Activated CD8-positive, alpha-beta memory T cell treated with anti-CD3 and anti-CD28 coated beads, Interleukin-2, amount 10 ng/mL, durations not matched to agents 7 days and 5 days (primary cell): ENCODE measurements around the gene ARR3. TPM values are rescaled to one million over a fixed set of nuclear protein-coding genes. Genes with fewer than 3 reads are reported as not detected.
"Not testable (repeated sequence)": the region's sequence is repeated elsewhere in the genome, so short reads cannot be mapped to it uniquely, and the experiment has no call there.

Experiments
- ATAC-seq: fragments of 150-1000 bp; cut with Tn5 transposase; one replicate; pipeline ENCODE4 v1.10.0; 2021; ENCODE audit warnings: moderate library complexity
- CTCF ChIA-PET: fragments of 350-600 bp; sonication (Branson Sonifier 250); formaldehyde crosslinking; loops from one replicate; lab custom pipeline; 2021; ENCODE audit warnings: antibody characterized with exemption; lab: Charles Lee
- DNase-seq: peaks from one replicate; pipeline ENCODE4 v3.0.0-alpha.2; 2020
- H3K27ac Mint-ChIP-seq: one replicate; pipeline ENCODE4 v1.8.0; 2021; ENCODE audit warnings: mild to moderate bottlenecking, mixed read lengths
- H3K27me3 Mint-ChIP-seq: one replicate; pipeline ENCODE4 v1.8.0; 2021; ENCODE audit warnings: mixed read lengths
- H3K36me3 Mint-ChIP-seq: one replicate; pipeline ENCODE4 v1.8.0; 2021; ENCODE audit warnings: mild to moderate bottlenecking, mixed read lengths
- H3K4me1 Mint-ChIP-seq: one replicate; pipeline ENCODE4 v1.8.0; 2021; ENCODE audit warnings: mixed read lengths
- H3K4me3 Mint-ChIP-seq: one replicate; pipeline ENCODE4 v1.8.0; 2021; ENCODE audit warnings: mild to moderate bottlenecking, moderate library complexity, mixed read lengths
- H3K9me3 Mint-ChIP-seq: one replicate; pipeline ENCODE4 v1.8.0; 2022; ENCODE audit warnings: low read depth, mixed read lengths
- total RNA-seq, 2 experiments: library from RNA; stranded (reverse); gene quantifications; one replicate each; pipeline ENCODE4 v1.2.3, GENCODE V29; 2021

Gene ARR3
- not detected for total RNA-seq

DNA sequence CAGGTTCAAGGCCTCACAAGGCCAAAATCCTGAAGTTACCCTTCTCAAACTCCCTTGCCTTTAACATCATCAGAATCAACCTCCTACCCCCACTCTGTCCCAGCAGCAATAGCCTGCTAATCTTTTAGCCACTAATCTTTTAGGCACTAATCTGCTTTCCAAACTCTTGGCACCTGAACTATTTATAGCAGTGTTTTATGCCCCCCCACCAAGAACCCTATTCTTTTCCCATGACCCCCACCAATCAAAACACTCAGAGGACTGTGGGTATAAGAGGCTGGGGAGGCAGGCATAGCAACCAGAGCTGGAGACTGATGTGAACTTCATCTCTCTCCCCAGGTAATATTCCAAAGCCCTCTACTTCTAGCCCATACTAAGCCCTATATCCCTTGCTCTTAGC, at the start of gene ARR3:
Gene ARR3, plus strand, starts transcription at position 301 of the 400 bp plus-strand sequence. CDS start 1,052 bp downstream, outside the sequence.
- Mint-ChIP-seq H3K27me3 (no peaks in the 10 kb centered on the region), H3K36me3 (no peaks in the 10 kb centered on the region), H3K27ac (no peak within 1 kb of the TSS), H3K4me1 (no peaks in the 10 kb centered on the region), H3K4me3 (no peak within 1 kb of the TSS), H3K9me3 (no peaks in the 10 kb centered on the region)
- CTCF ChIA-PET: no interaction called here
- no peak for DNase-seq
- ATAC-seq: no peak

DNA sequence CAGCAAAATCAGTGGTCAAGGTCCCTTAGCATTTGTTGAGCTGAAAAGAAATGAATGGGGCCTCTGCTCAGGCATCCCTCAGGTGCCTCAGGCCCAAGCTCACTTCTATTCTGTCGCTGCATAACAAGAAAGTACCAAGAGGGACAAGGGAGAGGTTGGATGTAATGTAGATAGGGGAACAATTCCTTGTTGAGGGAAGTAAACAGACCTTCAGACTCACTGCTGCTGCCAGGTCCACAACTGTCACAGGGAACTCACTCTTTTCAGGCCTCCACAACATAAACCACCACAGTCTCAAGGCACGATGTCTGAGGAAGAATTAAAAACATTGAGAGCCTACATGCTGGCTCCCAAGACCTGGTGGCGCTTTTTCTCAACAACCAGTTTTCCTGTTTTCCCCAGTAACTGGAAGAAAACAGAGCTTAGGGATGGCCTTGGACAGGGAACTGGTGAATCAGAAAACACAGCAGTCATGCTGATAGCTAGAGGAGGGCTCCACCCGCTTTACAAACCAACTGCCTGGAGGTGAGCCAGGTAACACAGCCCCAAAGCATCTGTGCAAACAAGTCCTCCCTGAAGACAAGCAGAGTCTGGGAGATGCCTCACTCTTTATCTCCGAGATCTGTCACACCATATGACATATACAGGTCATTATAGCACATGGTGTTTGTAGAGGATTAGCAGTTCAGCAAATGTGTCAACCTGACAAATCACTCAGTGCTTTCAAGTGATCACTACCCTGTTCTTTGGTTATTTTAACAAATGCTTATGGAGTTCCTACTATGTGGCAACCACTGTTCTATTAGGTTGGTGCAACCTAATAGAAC, 48.0 kb upstream of the ARR3 start:
- CTCF ChIA-PET: no interaction called here
- Mint-ChIP-seq H3K27ac (no peak overlapping the region), H3K27me3 (no peaks in the 10 kb centered on the region)

DNA sequence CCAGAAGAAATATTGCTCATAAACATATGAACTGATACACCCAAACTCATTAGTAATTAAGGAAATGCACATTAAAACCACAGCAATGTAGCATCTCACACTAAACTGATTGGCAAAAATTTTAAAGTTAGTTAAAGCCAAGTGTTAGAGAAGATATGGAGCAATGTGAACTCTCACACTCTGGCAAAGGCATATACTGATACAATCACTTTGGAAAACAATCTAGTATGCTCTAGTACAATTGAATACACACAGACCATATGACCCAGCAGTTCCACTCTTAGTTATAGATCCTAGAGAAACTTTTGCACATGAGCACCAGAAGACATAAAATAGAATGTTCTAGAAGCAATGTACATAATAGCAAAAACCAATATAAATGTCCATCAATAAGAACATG, 42.1 kb upstream of the ARR3 start:
- H3K27ac Mint-ChIP-seq: no peak overlapping the region
- H3K4me3 Mint-ChIP-seq: no peak overlapping the region
- ATAC-seq (no peak), DNase-seq (no peak)
- CTCF ChIA-PET: no interaction called here
- no peaks in the 10 kb centered on the region for H3K27me3 Mint-ChIP-seq
- H3K4me1 Mint-ChIP-seq: no peaks in the 10 kb centered on the region
- H3K9me3 Mint-ChIP-seq: no peaks in the 10 kb centered on the region
- H3K36me3 Mint-ChIP-seq: no peaks in the 10 kb centered on the region

More for the DNA sequence above, 48.0 kb upstream of the ARR3 start:
- H3K4me1 Mint-ChIP-seq: no peaks in the 10 kb centered on the region
- ATAC-seq (no peak), DNase-seq (no peak)
- H3K4me3 Mint-ChIP-seq: no peak overlapping the region
- no peaks in the 10 kb centered on the region for H3K36me3 Mint-ChIP-seq
- no peaks in the 10 kb centered on the region for H3K9me3 Mint-ChIP-seq

DNA sequence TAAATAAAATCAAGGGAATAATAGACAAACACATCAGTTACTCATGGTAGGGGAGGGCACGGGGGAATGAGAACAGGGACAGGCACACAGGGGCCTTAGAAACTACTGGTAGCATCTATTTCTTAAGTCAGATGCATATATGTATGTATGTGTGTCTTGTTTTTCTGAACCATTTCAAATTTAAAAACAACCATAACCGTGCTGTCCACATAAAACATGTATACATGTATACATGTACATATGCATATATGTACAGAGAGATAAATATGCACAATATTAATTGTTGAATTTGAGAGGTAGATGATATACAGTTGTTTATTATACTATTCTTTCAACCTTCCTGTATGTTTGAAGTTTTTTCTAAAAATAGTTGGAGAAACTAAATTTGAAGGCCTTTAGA, 41.4 kb upstream of the ARR3 start:
- no peak for ATAC-seq

DNA sequence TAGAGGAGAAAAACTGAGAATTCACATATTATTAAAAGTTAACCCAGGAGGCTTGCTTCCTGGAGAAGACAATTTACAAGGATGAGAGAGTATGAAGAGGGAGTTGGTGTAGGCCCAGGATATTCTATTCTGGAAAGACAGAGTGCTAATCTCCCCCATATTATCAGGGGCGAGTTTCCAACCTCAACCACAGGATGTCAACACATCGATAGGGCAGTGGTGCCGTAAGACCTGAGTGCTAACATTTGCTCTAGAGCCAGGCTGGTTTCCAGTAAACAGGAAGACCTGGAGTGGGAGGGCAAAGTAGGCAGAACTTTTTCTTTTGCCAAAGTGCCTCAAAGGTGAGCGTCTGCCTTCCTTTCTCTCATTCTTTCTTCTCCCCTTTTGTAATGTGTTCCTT, 36.5 kb upstream of the ARR3 start:
- no peak overlapping the region for H3K4me3 Mint-ChIP-seq
- no peaks in the 10 kb centered on the region for H3K9me3 Mint-ChIP-seq
- peaks cover 2% of the 10 kb centered on the region for H3K27me3 Mint-ChIP-seq
- no peak for DNase-seq
- H3K36me3 Mint-ChIP-seq: no peaks in the 10 kb centered on the region
- CTCF ChIA-PET: no interaction called here
- peaks cover 7% of the 10 kb centered on the region for H3K4me1 Mint-ChIP-seq
- no peak overlapping the region for H3K27ac Mint-ChIP-seq
- ATAC-seq: no peak

More for the DNA sequence above, 41.4 kb upstream of the ARR3 start:
- no peaks in the 10 kb centered on the region for H3K9me3 Mint-ChIP-seq
- H3K36me3 Mint-ChIP-seq: no peaks in the 10 kb centered on the region
- no peak for DNase-seq
- H3K27ac Mint-ChIP-seq: no peak overlapping the region
- no peak overlapping the region for H3K4me3 Mint-ChIP-seq
- peaks cover 2% of the 10 kb centered on the region for H3K4me1 Mint-ChIP-seq
- H3K27me3 Mint-ChIP-seq: no peaks in the 10 kb centered on the region
- CTCF ChIA-PET: no interaction called here

DNA sequence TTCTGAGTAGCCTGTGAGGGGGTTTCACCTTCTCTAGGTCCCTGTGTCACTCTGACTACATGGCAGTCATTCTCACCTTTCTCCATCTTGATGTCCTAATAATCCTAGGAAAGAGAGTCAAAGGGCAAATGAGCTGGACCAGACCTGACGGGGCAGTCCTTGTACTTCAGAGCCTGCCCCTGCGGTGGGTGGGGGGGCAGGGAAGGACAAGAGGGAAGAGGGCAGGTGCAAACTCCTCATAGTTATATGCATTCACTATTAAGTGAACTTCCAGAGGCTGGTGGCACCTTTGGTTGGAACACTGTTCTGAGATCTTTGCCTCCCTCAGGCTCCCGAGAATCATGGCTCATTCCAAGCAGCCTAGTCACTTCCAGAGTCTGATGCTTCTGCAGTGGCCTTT, 33.8 kb upstream of the ARR3 start, which contains the start of gene AWAT1:
Gene AWAT1, plus strand, starts transcription at position 301 of the 400 bp plus-strand sequence. Its CDS starts 41 bp downstream, at position 342.
- no peaks in the 10 kb centered on the region for H3K36me3 Mint-ChIP-seq
- peaks cover 11% of the 10 kb centered on the region for H3K4me1 Mint-ChIP-seq
- H3K27ac Mint-ChIP-seq: no peak within 1 kb of the TSS
- no peak for ATAC-seq
- no peak within 1 kb of the TSS for H3K4me3 Mint-ChIP-seq
- H3K27me3 Mint-ChIP-seq: peaks cover 2% of the 10 kb centered on the region
- no peak for DNase-seq
- H3K9me3 Mint-ChIP-seq: no peaks in the 10 kb centered on the region
- CTCF ChIA-PET: no interaction called here

DNA sequence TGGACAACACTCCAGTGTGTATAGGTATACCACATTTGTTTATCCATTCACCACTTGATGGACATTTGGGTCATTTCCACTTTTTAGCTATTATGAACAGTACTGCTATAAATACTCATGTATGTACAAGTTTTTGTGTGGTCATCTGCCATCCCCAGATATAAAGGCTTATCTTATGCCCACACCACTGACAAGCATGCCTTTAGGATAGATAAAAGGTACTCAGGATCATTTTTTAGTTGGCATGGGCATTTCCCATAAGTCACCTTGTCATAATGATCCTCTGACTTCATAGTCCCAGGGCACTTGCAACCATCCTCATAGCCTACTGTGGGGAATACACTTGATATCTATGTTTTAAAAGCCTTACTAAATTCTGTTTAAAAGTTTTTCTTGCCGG, 27.4 kb upstream of the ARR3 start:
- DNase-seq (no peak), ATAC-seq (no peak)
- Mint-ChIP-seq H3K27ac (no peak overlapping the region), H3K27me3 (no peaks in the 10 kb centered on the region), H3K4me1 (peaks cover 5% of the 10 kb centered on the region), H3K4me3 (no peak overlapping the region), H3K36me3 (no peaks in the 10 kb centered on the region), H3K9me3 (no peaks in the 10 kb centered on the region)
- CTCF ChIA-PET: no interaction called here

DNA sequence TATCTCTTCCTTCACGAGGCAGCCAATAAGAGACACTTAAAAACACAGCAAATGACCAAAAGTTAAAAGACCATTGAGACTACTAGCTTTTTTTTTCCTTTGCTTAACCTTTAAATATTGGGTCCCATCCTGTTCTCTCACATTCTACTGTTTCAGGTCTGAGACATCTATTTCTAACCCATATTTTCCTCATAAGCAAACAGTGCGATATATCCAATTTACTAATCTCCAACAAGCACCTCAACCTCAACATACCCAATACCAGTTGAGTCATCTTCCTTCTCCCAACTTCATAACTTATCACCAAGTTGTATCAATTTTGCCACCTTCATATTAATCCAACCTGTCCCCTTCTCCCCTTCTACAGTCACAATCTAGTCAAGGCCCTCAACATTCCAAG, 26.6 kb upstream of the ARR3 start:
- CTCF ChIA-PET: no interaction called here
- no peaks in the 10 kb centered on the region for H3K9me3 Mint-ChIP-seq
- H3K4me3 Mint-ChIP-seq: no peak overlapping the region
- H3K36me3 Mint-ChIP-seq: no peaks in the 10 kb centered on the region
- no peak overlapping the region for H3K27ac Mint-ChIP-seq
- H3K27me3 Mint-ChIP-seq: no peaks in the 10 kb centered on the region
- DNase-seq (no peak), ATAC-seq (no peak)
- H3K4me1 Mint-ChIP-seq: peaks cover 5% of the 10 kb centered on the region

DNA sequence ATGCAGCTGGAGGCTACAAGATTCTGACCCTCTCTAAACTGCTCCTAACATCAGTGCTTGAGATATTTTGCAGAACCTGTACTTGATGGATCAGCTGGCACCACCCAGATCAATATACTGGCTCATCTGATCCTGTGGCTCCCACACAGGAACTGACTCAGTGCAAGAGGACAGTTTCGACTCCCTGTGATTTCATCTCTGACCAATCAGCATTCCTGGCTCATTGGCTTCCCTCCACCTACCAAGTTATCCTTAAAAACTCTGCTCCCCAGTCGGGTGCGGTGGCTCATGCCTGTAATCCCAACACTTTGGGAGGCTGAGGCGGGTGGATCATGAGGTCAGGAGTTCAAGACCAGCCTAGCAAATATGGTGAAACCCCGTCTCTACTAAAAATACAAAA, 24.5 kb upstream of the ARR3 start:
- DNase-seq, H3K4me1 Mint-ChIP-seq, H3K9me3 Mint-ChIP-seq, ATAC-seq, H3K27ac Mint-ChIP-seq, H3K27me3 Mint-ChIP-seq, H3K4me3 Mint-ChIP-seq, CTCF ChIA-PET, H3K36me3 Mint-ChIP-seq: not testable (repeated sequence)

DNA sequence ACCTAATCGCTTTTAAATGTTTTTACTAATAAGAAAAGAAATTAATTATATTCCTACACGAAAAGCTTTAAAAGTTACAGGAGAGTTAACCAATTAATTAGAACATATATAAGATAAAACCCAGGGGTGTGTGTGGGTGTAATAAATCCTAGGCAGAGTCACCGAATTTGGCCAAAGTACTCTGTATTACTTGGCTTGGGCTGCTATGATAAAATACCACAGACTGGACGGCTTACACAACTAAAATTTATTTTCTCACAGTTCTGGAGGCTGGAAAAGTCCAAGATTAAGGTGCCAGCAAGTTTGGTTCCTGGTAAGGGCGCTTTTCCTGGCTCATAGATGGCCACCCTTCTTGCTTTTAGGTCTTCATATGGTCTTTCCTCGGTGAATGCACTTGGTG, 23.3 kb upstream of the ARR3 start:
- H3K9me3 Mint-ChIP-seq: no peaks in the 10 kb centered on the region
- DNase-seq: no peak
- no peaks in the 10 kb centered on the region for H3K36me3 Mint-ChIP-seq
- no peak overlapping the region for H3K27ac Mint-ChIP-seq
- no peak for ATAC-seq
- H3K4me1 Mint-ChIP-seq: no peaks in the 10 kb centered on the region
- H3K4me3 Mint-ChIP-seq: no peak overlapping the region
- no peaks in the 10 kb centered on the region for H3K27me3 Mint-ChIP-seq
- CTCF ChIA-PET: no interaction called here

DNA sequence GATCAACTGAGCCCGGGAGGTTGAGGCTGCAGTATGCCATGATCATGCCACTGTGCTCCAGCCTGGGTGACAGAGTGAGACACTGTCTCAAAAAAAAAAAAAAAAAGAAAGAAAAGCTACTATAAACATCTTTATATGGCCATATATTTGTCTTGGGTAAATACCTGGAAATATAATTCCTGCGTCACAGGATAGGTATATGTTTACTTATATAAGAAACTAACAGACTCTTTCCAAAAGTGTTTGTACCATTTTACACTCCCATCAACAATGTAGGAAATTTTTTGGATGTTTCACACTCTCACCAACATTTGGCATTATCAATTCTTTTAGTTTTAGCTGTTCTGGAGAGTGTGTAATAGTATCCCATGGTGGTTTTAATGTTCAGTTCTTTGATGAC, 20.9 kb upstream of the ARR3 start:
- CTCF ChIA-PET: no interaction called here
- Mint-ChIP-seq H3K36me3 (no peaks in the 10 kb centered on the region), H3K9me3 (no peaks in the 10 kb centered on the region), H3K27ac (no peak overlapping the region), H3K4me1 (no peaks in the 10 kb centered on the region), H3K4me3 (no peak overlapping the region), H3K27me3 (no peaks in the 10 kb centered on the region)
- DNase-seq: no peak
- no peak for ATAC-seq

DNA sequence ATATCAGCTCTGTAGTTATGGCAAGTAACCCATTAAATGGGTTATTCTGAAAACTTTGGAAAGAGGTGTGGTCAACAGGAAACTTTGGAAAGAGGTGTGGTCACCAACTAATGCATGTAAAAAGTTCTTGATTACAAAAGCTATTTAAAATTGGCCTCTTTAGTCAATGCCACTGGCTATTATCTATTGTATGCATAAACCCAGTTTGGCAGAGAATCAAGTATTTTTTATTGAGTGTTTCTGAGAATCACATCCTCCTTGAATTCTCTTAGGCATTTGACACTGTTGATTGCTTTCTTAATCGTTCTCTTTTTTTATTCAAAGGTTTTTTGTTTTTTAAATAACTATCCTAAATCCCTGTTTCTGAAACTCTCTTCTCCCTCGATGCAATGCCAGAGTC, 15.6 kb upstream of the ARR3 start:
- CTCF ChIA-PET: no interaction called here
- DNase-seq (no peak), ATAC-seq (no peak)
- Mint-ChIP-seq H3K27me3 (no peaks in the 10 kb centered on the region), H3K9me3 (no peaks in the 10 kb centered on the region), H3K27ac (no peak overlapping the region), H3K36me3 (no peaks in the 10 kb centered on the region), H3K4me1 (peaks cover 11% of the 10 kb centered on the region), H3K4me3 (no peak overlapping the region)

DNA sequence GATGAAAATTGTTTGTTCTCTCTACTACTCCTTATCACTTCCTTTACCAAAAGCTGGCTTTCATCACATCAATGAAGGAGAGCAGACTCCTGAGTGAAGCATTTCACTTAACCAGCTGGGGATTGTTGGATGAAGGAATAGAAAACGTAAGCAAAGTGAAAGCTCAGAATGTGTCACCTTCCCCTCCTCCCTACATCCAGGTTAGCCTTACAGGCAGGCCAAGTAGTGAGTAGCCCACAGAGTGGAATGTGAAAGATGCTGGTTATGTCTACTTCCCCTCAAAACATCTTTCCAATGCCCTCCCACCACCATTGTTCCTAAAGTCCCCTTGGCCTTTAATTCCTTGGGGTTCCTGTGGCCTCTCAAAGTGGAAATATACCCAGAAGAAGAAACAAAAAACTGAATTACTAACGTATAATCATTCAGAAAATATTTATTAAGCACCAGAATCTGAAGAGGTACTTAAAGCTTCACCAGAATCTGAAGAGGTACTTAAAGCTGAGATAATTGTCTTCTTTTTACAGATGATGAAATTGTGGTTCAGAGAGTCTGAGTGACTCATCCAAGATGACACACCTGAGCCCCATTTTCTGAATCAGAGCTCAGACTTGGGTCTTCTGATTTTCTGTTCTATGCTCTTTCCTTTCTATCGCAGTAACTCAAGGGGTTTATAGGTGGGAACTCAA, 14.6 kb upstream of the ARR3 start:
- no peak overlapping the region for H3K27ac Mint-ChIP-seq
- H3K36me3 Mint-ChIP-seq: no peaks in the 10 kb centered on the region
- no peak for ATAC-seq
- H3K4me3 Mint-ChIP-seq: no peak overlapping the region
- DNase-seq: no peak
- peaks cover 11% of the 10 kb centered on the region for H3K4me1 Mint-ChIP-seq
- no peaks in the 10 kb centered on the region for H3K9me3 Mint-ChIP-seq
- H3K27me3 Mint-ChIP-seq: no peaks in the 10 kb centered on the region
- CTCF ChIA-PET: no interaction called here

DNA sequence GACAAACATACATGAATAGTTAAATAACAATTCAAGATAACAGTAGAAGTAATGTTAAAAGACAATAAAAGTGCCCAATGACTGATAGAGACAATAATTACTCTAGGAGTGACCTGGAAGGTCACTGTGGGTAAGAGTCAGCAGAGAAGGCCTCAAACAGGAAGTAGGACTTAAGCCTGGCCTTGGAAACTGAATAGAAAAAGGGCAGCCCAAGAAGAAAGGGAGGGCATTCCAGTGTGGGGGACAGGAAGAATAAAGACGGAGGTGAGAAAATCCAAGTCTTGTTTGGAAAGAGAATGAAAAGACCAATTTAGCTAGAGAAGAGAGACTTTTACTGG, 14.1 kb upstream of the ARR3 start:
- Mint-ChIP-seq H3K27me3 (no peaks in the 10 kb centered on the region), H3K36me3 (no peaks in the 10 kb centered on the region), H3K4me1 (peaks cover 11% of the 10 kb centered on the region), H3K9me3 (no peaks in the 10 kb centered on the region), H3K27ac (no peak overlapping the region), H3K4me3 (no peak overlapping the region)
- CTCF ChIA-PET: no interaction called here
- no peak for ATAC-seq
- no peak for DNase-seq
